Measurements from ENCODE around the gene MAP2K2.
"Not testable (repeated sequence)": the region's sequence is repeated elsewhere in the genome, so short reads cannot be mapped to it uniquely, and the experiment has no call there.

The MAP2K2 gene

DNA sequence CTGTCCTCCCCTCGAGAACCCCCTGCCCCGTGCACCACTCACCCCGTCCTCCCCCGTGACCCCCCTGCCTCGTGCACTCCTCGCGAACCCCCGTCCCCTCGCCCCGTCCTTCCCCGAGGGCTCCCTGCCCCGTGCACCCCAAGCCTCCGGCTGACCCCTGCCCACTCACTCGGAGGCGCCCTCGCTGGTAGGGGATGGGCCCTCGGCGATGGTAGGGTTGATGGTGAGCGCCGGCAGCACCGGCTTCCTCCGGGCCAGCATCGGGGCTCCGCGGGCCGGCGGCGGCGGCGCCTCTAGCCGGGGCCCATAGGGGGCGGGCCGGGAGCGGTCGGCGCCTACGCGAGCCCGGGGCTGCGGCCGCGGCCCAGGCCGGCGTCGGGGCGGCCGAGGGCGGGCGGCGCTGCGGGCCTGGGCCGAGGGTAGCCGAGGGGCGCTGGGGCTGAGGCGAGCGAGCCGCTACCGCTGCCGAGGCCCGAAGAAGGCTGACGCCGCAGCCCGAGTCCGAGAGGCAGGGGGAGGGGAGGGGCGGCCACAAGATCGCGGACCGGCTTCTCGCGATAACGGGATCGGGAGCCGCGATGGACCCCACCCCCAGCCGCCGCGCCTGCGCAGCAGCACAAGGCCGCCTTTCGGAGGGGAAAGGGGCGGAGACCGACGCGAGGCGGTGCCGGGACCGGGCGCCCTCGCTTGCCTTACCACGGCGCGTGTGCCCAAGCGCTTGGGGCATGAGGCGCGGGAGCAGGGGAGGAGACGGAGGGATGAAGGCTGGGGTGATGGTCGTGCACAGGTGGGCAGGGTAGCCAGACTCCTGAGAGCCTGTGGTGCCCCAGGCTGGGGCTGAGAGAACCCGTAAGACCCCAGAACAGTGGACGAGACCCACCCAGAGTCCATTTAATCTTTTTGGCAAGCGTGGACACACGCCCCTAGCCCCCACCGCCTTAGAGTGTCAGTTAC lies at the start of gene MAP2K2:
Gene MAP2K2, minus strand, starts transcription at position 508 of the 954 bp plus-strand sequence. Its CDS starts 247 bp downstream, at position 261.
- in situ Hi-C loops (cut with MboI; ENCODE audit: low sequenced_read_pairs), result no loop called here

DNA sequence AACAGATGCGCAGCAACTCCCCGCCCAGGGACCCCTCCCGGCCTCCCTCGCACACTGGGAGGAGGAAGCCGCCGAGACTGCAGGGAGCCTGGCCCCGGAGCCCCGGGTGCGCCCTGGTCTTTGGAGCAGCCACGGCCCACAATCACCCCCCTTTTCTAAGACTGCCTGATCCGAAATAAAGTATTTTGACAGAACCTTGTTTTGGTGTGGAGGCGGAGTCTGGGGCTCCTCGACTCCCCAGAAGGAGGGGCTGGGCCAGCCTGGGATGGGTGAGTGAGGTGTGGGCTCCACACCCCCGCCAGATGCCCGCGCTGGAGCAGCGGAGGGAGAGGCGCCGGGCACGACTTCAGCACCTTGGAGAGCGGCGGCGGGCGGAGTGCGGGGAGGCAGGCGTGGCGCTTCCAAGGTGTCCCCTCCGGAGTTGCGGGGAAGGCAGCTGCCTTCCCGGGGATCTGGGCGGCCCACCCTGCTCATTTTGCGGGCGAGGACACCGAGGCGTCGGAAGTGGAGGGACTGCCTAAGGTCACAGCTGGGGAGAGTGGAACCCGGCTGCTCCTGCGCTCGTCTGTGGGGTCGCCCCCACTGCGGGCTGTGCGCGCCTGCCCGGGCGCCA lies 49.0 kb upstream of the MAP2K2 start:
- in situ Hi-C loops (cut with MboI; ENCODE audit: low sequenced_read_pairs), result no loop called here

DNA sequence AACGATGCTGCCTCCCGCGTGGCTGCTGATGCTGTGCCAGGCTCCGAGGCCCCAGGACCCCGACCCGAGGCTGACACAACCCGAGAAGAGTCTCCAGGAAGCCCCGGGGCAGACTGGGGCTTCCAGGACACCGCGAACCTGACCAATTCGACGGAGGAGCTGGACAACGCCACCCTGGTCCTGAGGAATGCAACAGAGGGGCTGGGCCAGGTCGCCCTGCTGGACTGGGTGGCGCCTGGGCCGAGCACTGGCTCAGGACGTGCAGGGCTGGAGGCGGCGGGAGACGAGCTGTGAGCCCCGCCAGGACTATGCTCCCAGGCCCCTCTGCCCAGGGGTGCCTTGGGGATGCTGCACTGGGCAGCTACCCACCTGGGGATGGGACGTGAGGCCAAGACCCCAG lies 47.8 kb upstream of the MAP2K2 start:
- in situ Hi-C loops (cut with MboI; ENCODE audit: low sequenced_read_pairs), result no loop called here

DNA sequence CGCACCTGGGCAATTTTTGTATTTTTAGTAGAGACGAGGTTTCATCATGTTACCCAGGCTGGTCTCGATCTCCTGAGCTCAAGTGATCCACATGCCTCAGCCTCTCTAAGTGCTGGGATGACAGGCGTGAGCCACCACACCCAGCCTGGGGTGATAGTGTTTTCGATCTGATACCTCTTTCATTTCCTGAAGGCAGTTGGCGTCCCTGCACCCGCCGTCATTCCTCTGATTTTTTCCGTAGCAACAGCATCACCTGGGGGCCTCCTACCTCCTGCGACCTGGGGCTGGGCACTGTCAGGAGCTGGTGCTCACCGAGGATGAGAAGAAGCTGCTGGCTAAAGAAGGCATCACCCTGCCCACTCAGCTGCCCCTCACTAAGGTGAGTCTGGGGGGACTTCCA lies 40.3 kb upstream of the MAP2K2 start:
- in situ Hi-C loops (cut with MboI; ENCODE audit: low sequenced_read_pairs), result no loop called here

DNA sequence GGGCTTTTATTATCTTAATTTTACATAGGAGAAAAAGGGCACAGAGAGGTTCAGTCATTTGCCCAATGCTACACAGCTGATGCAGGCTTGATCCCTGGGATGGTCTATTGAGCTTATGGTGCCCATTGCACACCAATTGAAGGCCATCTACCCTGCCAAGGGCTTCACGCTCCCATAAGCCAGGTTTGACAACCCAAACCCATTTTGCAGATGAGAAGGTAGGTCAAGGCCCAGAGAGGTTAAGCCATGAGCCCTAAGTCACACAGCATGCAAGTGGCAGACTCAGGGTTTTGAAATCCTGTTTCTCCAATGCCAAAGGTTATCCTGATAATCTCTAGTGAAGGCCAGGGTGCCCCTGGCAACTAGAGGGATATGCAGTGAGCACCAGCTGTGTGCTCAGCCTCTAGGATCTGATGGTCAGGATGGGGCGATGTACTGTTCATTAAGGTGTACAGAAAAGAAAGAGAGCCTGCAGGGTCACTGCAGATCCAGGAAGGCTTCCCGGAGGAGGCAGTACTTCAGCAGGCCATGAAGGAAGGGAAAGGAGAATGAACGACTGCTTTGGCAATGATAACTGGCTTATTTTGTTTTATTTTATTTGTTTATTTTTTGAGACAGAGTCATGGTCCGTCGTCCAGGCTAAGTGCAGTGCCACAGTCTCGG lies 37.6 kb upstream of the MAP2K2 start:
- in situ Hi-C loops (cut with MboI; ENCODE audit: low sequenced_read_pairs), result no loop called here

DNA sequence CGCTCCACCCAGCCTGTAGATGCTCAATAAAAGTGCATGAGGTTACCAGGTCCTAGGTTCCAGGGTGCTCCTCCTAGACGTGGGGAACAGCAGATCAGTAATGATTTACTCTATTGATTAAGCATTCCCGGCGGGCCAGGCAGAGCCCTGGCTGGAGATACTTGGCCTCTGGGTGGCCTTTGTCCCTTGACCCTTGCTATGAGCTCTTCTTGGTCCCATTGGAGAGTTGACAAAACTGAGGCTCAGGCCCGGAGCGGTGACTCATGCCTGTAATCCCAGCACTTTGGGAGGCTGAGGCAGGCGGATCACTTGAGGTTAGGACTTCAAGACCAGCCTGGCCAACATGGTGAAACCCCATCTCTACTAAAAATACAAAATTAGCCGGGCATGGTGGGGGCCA lies 34.0 kb upstream of the MAP2K2 start:
- in situ Hi-C loops (cut with MboI; ENCODE audit: low sequenced_read_pairs), result not testable (repeated sequence)

DNA sequence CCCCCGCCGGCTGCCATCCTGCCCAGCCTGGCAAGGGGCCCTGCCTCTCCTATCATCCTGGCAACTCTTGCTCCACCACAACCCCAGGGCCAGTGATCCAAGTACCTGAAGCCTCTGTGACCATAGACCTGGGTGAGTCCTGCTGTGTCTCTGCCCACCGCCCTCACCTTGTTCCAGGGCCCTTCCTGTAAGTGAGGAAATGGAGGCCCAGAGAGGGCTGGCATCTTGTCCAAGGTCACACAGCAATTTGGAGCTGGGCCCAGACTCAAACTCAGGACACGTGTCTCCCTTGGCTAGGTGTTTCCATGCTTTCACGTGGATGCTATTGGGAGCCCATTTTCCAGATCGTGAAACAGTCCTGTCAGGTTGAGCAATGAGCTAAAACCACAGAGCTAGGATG lies 33.2 kb upstream of the MAP2K2 start:
- in situ Hi-C loops (cut with MboI; ENCODE audit: low sequenced_read_pairs), result no loop called here

DNA sequence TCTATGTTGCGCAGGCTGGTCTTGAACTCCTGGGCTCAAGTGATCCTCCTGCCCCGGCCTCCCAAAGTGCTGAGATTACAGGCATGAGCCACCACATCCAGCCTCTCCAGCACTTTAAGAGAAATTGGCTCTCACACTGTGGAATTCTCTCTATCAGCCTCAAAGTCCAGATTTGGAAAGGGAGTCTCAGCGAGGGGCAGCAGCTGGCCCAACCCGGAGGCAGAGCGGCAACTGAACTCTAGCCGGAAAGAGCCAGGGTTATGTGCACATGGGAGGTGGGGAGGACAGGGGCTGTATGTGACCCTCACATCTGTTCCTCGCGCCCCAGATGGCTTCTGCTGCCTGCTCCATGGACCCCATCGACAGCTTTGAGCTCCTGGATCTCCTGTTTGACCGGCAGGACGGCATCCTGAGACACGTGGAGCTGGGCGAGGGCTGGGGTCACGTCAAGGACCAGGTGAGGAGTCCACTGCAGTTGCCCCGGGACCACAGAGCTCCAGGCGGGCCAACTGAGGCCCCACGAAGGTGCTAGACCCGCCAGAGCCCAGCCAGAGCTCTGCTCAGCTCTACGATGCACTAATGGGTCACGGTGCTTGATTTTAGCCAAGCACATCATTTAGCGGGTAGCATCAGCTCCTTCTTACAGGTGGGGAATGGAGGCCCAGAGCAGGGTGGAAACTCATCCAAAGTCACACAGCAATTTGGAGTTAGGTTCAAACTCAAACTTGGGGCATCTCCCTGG lies 30.8 kb upstream of the MAP2K2 start:
- in situ Hi-C loops (cut with MboI; ENCODE audit: low sequenced_read_pairs), result no loop called here

DNA sequence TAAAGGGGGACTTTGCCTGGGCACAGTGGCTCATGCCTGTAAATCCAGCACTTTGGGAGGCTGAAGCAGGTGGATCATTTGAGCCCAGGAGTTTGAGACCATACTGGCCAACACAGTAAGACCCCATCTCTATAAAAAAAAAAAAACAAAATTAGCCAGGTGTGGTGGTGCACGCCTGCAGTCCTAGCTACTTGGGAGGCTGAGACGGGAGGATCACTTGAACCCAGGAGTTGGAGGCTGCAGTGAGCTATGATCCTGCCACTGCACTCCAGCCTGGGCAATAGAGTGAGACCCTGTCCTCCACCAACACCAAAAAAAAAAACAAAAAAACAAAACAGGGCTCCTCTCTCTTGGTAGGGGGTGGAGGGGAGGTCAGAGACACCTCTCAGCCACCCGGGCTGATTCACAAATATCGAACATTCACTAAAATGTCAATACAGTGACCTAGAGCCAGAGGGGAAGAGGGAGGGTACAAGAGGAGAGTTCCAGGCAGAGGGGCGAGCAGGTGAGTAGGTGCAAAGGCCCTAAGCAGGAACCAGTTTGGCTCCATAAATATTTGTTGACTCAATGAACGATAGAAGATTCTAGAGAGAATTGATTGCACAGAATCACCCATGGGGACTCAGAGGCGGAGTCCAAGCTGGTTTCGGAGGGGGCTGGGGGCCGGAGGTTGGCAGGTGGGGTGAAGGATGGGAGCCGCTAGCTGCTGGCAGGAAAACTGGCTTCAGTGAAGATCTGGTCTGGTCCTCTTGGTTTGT lies 28.5 kb upstream of the MAP2K2 start:
- in situ Hi-C loops (cut with MboI; ENCODE audit: low sequenced_read_pairs), result no loop called here

DNA sequence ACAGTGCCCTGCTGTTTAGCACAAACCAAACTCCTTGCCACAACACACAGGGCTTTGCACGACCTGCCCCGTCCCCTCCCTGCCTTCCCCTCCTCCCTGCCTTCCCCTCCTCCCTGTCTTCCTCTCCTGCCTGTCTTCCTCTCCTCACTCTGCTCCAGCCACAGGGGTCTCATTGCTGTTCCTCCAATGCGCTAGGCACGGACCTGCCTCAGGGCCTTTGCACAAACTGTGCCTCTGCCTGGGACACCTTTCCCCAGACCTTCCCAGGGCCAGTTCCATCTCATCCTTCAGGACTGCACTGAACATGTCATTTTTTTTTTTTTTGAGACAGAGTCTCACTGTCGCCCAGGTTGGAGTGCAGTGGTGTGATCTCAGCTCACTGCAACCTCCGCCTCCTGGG lies 27.7 kb upstream of the MAP2K2 start:
- in situ Hi-C loops (cut with MboI; ENCODE audit: low sequenced_read_pairs), result no loop called here

DNA sequence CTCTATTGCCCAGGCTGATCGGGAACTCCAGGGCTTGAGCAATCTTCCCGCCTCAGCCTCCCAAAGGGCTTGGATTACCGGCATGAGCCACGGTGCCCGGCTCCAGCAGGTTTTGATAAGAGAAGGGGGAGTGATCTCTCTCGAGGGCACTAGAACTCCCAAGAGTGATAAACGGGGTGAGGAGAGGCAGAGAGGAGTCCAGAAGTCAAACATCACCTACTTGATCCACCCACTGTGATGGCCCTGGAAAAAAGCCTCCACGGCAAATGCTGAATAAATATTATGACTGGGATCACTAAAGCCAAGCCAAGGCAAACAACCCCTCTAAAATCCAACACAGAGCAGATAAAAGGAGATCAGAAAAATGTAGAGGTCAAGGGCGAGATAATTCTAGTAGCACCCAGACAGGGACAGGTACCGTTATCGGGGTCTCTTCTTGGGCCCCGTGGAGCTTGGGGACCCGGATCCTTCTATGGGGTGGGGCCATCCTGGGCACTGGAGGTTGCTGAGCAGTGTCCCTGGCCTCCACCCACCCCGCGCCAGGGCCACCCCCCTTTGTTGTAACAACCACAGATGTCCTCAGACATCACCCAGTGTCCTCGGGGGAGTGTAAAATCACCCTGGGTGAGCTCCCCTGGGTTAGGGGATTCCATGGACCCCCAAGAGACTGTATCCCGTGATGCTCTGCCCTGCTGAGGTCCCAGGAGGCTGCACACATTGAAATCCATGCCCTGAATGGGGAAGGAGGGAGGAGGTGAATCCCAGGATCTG lies 25.8 kb upstream of the MAP2K2 start:
- in situ Hi-C loops (cut with MboI; ENCODE audit: low sequenced_read_pairs), result no loop called here

DNA sequence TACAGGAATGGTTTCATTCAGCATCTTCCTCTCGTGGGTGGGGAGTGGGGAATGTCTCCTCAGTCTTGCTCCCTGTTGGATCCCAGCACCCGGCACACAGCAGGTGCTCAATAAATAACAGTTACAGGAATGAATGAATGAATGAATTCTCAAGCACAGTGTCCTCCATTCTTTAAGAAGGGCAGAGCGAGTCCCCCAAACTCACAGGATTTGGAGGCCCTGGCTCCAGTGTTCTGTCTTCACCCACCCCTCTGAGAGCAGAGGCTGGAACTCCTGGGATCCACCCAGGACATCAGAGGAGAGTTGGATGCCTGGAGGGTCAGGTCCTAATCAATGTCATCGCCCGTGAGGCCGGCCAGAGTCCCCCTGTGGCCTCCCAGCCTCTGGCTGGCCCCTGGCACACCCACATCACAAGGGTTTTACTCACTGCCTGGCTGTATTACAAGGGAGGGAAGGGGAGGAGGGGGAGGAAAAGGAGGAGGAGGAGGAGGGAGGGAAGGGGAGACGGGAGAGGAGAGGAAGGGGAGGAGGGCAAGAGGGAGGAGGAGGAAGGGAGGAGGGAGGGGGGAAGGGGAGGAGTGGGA lies 20.8 kb upstream of the MAP2K2 start:
- in situ Hi-C loops (cut with MboI; ENCODE audit: low sequenced_read_pairs), result no loop called here

DNA sequence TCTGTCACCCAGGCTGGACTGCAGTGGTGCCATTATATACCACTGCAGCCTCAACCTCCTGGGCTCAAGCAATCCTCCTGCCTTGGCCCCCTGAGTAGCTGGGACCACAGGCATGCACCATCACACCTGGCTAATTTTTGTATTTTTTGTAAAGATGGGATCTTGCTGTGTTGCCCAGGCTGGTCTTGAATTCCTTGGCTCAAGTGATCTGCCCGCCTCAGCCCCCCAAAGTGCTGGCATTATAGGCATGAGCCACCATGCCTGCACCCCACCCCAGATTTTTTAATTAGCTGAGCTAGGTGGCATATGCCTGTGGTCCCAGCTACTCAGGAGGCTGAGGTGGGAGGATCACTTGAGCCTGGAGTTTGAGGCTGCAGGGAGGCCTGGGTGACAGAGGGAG lies 19.0 kb upstream of the MAP2K2 start:
- in situ Hi-C loops (cut with MboI; ENCODE audit: low sequenced_read_pairs), result not testable (repeated sequence)

DNA sequence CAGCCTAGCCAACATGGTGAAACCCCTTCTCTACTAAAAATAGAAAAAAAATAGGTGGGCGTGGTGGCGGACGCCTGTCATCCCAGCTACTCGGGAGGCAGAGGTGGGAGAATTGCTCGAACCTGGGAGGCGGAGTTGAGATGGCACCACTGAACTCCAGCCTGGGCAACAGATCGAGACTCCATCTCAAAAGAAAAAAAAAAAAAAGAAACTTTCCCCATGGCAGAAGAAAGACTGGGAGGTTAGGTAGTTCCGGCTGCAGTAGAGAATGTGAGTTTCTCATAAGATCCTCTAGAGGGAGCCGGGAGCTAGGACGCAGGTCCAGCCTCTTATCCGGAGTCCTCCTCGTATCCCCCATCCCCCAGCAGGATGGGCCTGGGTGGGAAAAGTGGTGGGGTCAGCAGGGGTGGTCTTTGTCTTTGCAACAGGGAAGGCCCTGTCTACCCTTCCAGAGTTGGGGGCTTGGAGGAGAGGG lies 16.4 kb upstream of the MAP2K2 start:
- in situ Hi-C loops (cut with MboI; ENCODE audit: low sequenced_read_pairs), result no loop called here

DNA sequence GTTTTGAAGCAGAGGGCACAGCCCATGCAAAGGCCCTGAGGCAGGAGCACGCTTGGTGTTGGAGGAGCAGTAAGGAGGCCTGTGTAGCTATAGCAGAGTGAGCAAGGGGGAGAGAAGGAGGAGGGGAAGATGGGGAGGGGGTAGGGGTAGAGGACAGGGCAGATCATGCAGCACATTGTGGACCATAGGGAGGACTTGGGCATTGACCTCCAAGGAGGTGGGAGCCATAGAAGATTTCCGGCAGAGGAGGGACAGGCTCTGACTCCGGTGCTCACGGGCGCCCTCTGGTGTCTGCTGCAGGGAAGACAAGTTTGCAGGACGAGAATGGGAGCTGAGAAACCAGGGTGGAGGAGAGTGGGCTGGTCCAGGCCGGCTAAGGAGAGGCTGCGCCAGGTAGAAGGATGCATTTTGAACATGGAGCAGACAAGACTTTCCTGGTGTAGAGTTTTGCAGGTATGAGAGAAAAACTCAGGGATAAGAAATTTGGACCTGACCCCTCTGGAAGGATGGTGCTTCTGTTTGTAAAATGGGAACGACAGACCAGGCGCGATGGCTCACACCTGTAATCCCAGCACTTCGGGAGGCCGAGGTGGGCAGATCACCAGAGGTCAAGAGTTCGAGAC lies 15.8 kb upstream of the MAP2K2 start:
- in situ Hi-C loops (cut with MboI; ENCODE audit: low sequenced_read_pairs), result no loop called here

DNA sequence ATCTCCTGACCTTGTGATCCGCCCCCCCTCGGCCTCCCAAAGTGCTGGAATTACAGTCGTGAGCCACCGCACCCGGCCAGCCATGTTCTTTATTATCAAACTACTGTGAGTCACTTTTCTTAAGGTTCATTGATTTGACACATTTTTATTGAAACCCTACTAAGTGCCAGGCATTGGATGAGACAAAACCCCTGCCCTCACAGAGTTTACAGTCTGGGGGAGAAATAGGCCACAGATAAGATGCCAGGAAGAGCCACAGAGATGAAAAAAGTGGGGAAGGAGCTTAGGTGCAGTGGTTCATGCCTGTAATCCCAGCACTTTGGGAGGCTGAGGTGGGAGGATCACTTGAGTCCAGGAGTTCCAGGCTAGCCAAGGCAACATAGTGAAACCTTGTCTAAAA lies 14.5 kb upstream of the MAP2K2 start:
- in situ Hi-C loops (cut with MboI; ENCODE audit: low sequenced_read_pairs), result no loop called here

DNA sequence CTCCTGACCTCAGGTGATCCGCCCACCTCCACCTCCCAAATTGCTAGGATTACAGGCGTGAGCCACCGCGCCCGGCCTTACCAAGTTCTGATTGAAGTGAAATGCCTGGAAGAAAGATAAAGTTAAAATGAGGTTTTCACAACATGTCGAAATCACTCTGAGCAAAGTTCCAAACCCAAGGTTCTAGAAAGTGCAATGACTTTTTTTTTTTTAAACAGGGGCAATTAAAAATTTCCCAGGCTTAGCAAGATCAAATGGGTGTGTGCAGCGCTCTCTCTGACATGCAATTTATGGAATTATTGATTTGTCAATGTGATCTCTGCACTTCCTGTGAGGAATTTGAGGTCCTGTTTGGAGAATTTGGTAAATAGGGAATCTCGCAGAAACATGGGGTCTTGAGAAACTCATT lies 12.8 kb upstream of the MAP2K2 start:
- in situ Hi-C loops (cut with MboI; ENCODE audit: low sequenced_read_pairs), result no loop called here

DNA sequence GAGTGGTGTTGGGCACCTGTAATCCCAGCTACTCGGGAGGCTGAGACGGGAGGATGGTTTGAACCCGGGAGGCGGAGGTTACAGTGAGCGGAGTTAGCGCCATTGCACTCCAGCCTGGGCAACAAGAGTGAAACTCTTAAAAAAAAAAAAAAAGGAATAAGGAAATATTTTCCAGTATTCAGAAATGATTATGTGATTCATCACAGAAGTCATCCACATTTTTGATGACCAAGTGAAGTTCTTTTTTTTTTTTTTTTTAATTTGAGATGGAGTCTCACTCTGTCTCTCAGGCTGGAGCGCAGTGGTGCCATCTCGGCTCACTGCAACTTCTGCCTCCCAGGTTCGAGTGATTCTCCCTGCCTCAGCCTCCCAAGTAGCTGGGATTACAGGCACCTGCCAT lies 11.5 kb upstream of the MAP2K2 start:
- in situ Hi-C loops (cut with MboI; ENCODE audit: low sequenced_read_pairs), result not testable (repeated sequence)

DNA sequence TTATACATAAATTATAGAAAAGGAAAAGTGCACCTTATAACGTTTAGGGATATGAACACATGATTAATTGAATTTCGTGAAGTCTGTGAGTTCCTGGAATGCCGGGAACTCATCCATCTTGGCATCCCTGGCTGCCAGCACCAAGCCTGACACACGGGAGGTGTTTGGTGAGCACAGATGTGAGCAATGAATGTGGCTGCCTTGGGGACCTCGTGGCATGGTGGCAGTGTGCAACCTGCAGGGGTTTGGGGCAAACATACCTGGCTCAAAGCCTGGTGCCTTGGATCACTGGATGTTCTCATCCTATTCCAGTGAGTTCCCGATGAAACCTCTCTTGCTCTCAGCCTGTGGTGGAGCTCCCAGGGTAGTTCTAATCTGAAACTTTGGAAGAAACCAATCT lies 10.4 kb upstream of the MAP2K2 start:
- in situ Hi-C loops (cut with MboI; ENCODE audit: low sequenced_read_pairs), result no loop called here

Data from HL-60/S4 treated with phorbol 12-myristate 13-acetate at 8.2 ng/mL for 4 days and 3 days (cell line).